WERI-Rb-1 (cell line): ENCODE results near the gene PTGES3.

Experiments
- DNase-seq: peaks from one replicate; pipeline ENCODE4 v3.0.0-alpha.2; 2020
- H3K27ac ChIP-seq: fragments of 250-450 bp; sonication (Bioruptor Pico); 2 replicates; pipeline ENCODE4 v1.5.1; 2020; ENCODE audit warnings: mild to moderate bottlenecking, moderate library complexity
- H3K27me3 ChIP-seq: fragments of 250-450 bp; sonication (Bioruptor Pico); 2 replicates; pipeline ENCODE4 v1.5.1; 2021; ENCODE audit warnings: mild to moderate bottlenecking, low read depth, moderate library complexity; ENCODE audit not compliant: insufficient read depth, severe bottlenecking
- H3K36me3 ChIP-seq: fragments of 250-450 bp; sonication (Bioruptor Pico); 2 replicates; pipeline ENCODE4 v1.5.1; 2020; ENCODE audit warnings: mild to moderate bottlenecking, moderate library complexity
- H3K4me3 ChIP-seq: 2 replicates; pipeline ENCODE4 v1.5.1; 2011; ENCODE audit warnings: low read depth, mild to moderate bottlenecking, control low read depth, low read length
- H3K9me3 ChIP-seq: fragments of 250-450 bp; sonication (Bioruptor Pico); 2 replicates; pipeline ENCODE4 v1.5.1; 2021; ENCODE audit warnings: mild to moderate bottlenecking, moderate library complexity; ENCODE audit not compliant: severe bottlenecking
- CTCF ChIP-seq: IDR thresholded peaks from 2 replicates; pipeline ENCODE4 v1.5.1; 2011; ENCODE audit warnings: low read depth, mild to moderate bottlenecking, control low read depth, inconsistent platforms, low read length

Gene PTGES3

GRCh38 chr12:56634837-56635791 lies 53.0 kb downstream of the PTGES3 start:
- no peaks in the 10 kb centered on the region for H3K9me3 ChIP-seq
- peak; percentile 93 for DNase-seq
- peak overlapping the region; percentile 80 for H3K4me3 ChIP-seq
- peak overlapping the region; percentile 97 for H3K27ac ChIP-seq
- no peaks in the 10 kb centered on the region for H3K27me3 ChIP-seq
- H3K36me3 ChIP-seq: peaks cover 30% of the 10 kb centered on the region
- TF ChIP-seq CTCF: peak; percentile 81

- peak; percentile 84 for DNase-seq
- H3K4me3 ChIP-seq: peak overlapping the region; percentile 80
- peaks cover 25% of the 10 kb centered on the region for H3K36me3 ChIP-seq
- no peaks in the 10 kb centered on the region for H3K9me3 ChIP-seq
- peak overlapping the region; percentile 97 for H3K27ac ChIP-seq
- no peak for TF ChIP-seq CTCF
- no peaks in the 10 kb centered on the region for H3K27me3 ChIP-seq
Observed at GRCh38 chr12:56634242-56634836, 53.7 kb downstream of the PTGES3 start.

- TF ChIP-seq CTCF: no peak
- DNase-seq: peak; percentile 26
- peak overlapping the region; percentile 80 for H3K4me3 ChIP-seq
Observed at GRCh38 chr12:56633468-56634241, 54.4 kb downstream of the PTGES3 start.

GRCh38 chr12:56632701-56633467 lies 55.2 kb downstream of the PTGES3 start:
- Histone ChIP-seq H3K27ac (peak overlapping the region; percentile 97), H3K4me3 (peak overlapping the region; percentile 41), H3K27me3 (no peaks in the 10 kb centered on the region), H3K36me3 (peaks cover 11% of the 10 kb centered on the region), H3K9me3 (no peaks in the 10 kb centered on the region)
- no peak for TF ChIP-seq CTCF
- DNase-seq: no peak

More at GRCh38 chr12:56633468-56634241, 54.4 kb downstream of the PTGES3 start:
- peaks cover 19% of the 10 kb centered on the region for H3K36me3 ChIP-seq
- peak overlapping the region; percentile 97 for H3K27ac ChIP-seq
- no peaks in the 10 kb centered on the region for H3K9me3 ChIP-seq
- no peaks in the 10 kb centered on the region for H3K27me3 ChIP-seq
